ENCODE measurements around the gene SLC22A23. TPM values are rescaled to one million over a fixed set of nuclear protein-coding genes. Genes with fewer than 3 reads are reported as not detected.

SLC22A23 gene
- total RNA-seq, 4 donors from 2014 or later: 16.6 to 21.8 (median 17.6) TPM

DNA sequence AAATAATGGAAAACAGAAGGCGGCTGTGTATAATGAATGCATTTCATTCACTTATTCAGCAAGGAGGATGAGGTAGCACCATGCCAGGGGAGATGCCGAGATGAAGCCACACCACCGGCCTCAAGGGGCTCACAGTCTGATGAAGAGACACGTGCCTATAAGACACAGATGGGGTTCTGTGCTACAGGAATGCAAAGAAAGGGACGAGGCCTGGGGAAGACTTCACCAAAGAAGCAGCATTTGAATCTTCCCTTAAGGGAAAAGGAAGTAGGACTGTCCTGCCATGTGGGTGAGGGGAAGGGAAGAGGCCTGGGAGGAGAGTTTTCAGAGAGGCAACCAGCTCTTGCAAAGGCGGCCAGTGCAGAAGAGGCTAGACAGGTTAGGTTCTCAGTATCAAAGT is 99.2 kb downstream of the SLC22A23 start:
- DNase-seq: no peak
- no peaks in the 10 kb centered on the region for H3K27me3 ChIP-seq
- 86 to 89% methylated on average over 6 of the region's 6 CpGs for WGBS, 2 donors
- no peak overlapping the region for H3K4me3 ChIP-seq (replicated peaks in 1 of 3)
- no peaks in the 10 kb centered on the region for H3K36me3 ChIP-seq
- intact Hi-C loops (cut with DNase I): loop anchor here (10.0 kb wide), 1 partner anchor 97 kb away; the partner anchor contains the start of gene SLC22A23
- H3K4me1 ChIP-seq: peaks cover 36 to 38% of the 10 kb centered on the region in 2 donors
- TF ChIP-seq POLR2A (IDR thresholded peaks at IDR 0.05): no peak
- no peak for TF ChIP-seq CTCF (IDR thresholded peaks at IDR 0.05)
- H3K9me3 ChIP-seq: no peaks in the 10 kb centered on the region
- H3K27ac ChIP-seq: peak overlapping the region in 1 of 3 donors; percentile 76

DNA sequence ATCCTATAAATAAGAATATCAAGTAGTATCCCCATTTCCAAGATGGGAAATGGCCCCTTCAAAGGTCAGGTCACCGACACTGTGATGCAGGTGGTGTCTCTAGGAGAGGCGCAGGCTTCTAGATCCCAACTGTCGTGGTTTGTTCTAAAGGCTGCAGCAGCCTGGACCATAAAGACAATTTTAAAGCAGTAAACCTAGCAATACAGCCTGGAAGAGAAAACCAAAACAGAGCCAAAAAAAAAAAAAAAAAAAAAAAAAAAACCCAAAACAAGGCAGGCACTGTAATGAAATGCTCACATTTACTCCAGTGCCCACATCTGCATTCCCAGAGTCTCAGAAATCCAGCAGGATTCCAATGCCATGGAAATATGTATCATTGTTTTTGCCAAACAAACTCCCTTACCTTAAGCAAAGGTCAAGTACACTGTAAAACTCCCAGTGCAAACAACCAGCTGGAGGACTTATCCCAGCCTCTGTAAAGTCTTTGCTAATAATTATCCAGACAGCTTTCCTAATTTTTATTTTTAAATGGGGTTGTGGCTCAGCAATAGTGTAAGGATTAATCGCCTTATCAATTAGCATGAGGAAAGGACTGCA is 99.9 kb downstream of the SLC22A23 start:
- no peak for TF ChIP-seq CTCF (IDR thresholded peaks at IDR 0.05)
- no peak for TF ChIP-seq POLR2A (IDR thresholded peaks at IDR 0.05)
- no peak for DNase-seq
- peaks cover 42 to 44% of the 10 kb centered on the region in 2 donors for H3K4me1 ChIP-seq
- H3K9me3 ChIP-seq: no peaks in the 10 kb centered on the region
- no peaks in the 10 kb centered on the region for H3K27me3 ChIP-seq
- intact Hi-C loops (cut with DNase I): loop anchor here (10.0 kb wide), 1 partner anchor 98 kb away; the partner anchor contains the start of gene SLC22A23
- H3K4me3 ChIP-seq (replicated peaks in 1 of 3): no peak overlapping the region
- H3K27ac ChIP-seq: peak overlapping the region; percentile 76 to 98 (median 89)
- no peaks in the 10 kb centered on the region for H3K36me3 ChIP-seq
- 76 to 90% methylated on average over 4 of the region's 4 CpGs for WGBS, 2 donors

DNA sequence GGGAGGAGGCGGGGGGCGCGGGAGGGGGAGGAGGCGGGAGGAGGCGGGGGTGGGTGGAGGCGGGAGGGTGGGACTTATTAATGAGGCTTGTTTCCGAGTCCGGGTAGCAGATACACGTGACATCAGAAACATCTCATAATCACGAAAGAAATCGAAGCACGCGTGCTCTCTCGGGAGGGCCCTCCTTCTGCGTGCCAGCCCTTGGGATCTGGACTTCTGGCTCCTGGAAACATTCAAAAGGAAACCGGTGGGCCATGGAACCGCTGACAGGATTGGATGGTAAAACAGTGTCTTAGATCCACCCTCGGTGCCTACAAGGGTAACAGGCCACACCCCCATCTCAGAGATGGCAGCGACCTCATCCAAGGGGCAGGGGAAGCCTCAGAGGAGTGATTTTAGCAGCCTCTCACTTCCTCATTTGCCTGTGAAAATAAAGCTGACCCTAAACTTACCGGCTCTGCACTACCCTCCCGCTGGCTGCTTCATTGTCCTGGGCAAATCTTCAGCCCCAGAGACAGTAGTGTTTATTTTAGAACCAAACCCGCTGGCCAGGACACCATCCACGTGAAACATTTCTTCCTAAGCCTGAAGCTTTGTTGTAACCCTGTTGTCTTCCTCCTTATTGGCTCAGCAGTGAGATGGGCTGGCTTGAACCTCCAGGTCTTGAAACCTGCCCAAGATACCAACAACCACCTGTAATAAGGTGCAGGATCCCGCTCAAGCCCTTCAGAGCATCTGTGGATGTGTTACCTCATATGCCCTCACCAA is 100.6 kb downstream of the SLC22A23 start:
- 3 to 4% methylated on average over 13 to 19 of the region's 24 CpGs for WGBS, 2 donors

DNA sequence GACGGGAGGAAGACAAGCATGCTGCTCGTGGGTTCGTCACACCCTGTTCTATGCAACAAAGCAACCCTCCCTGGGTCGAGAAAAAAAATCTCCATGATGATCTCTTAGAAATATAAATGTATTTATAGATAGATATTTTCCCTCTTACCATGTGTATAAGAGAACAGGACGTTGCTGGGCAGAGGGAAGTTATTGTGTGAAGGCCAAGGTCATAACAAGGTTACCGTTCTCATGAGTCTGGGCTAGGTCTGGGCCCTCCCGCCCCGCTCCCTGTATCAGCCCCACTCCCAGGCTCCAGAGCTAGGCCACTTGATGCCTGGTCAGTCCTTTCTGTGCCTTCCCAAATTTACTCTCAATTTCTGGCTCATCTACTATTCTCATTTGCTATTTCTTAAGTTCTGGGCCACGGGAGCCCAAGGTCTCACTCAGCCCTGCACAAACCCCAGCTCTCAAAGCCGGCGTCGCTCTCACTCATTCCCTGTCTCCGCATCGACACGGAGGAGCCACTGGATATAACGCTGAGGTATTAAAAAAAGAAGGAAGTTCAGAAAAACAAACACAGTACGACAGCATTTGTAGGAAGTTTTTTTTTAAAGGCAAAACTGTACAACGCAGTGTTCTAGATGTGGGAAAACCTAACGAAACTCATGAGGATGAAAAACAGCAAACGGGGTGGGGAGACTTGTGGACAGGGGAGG is 101.3 kb downstream of the SLC22A23 start:
- peak overlapping the region in 1 of 3 donors; percentile 17 for H3K4me3 ChIP-seq (replicated peaks in 1 of 3)
- WGBS, 2 donors: 28 to 31% methylated on average over 20 of the region's 20 CpGs
- DNase-seq: peak; percentile 47 to 52
- intact Hi-C loops (cut with DNase I): loop anchor here (10.0 kb wide), 1 partner anchor 99 kb away; the partner anchor contains the start of gene SLC22A23
- TF ChIP-seq POLR2A (IDR thresholded peaks at IDR 0.05) (peak in 1 of 2 donors; percentile 6), CTCF (IDR thresholded peaks at IDR 0.05) (no peak)
- H3K27me3 ChIP-seq: no peaks in the 10 kb centered on the region
- no peaks in the 10 kb centered on the region for H3K36me3 ChIP-seq
- H3K4me1 ChIP-seq: peaks cover 55 to 58% of the 10 kb centered on the region in 2 donors
- H3K27ac ChIP-seq: peak overlapping the region; percentile 88 to 98 (median 89)
- no peaks in the 10 kb centered on the region for H3K9me3 ChIP-seq

More for the DNA sequence above, 100.6 kb downstream of the SLC22A23 start:
- Histone ChIP-seq H3K27ac (peak overlapping the region; percentile 88 to 98 (median 89)), H3K36me3 (no peaks in the 10 kb centered on the region), H3K4me3 (replicated peaks in 1 of 3) (peak overlapping the region in 1 of 3 donors; percentile 17), H3K4me1 (peaks cover 48 to 50% of the 10 kb centered on the region in 2 donors), H3K27me3 (no peaks in the 10 kb centered on the region), H3K9me3 (no peaks in the 10 kb centered on the region)
- DNase-seq: peak; percentile 85 to 88
- intact Hi-C loops (cut with DNase I): loop anchor here (10.0 kb wide), 1 partner anchor 99 kb away; the partner anchor contains the start of gene SLC22A23
- peak in 1 of 2 donors; percentile 65 for TF ChIP-seq POLR2A (IDR thresholded peaks at IDR 0.05)
- no peak for TF ChIP-seq CTCF (IDR thresholded peaks at IDR 0.05)
